HEK293 (cell line): ENCODE data around the gene NPHP1.

Source experiments
- ELK4 ChIP-seq: IDR thresholded peaks from 2 replicates; pipeline ENCODE4 v1.6.1; 2011; ENCODE audit warnings: mild to moderate bottlenecking, low read depth, low read length, borderline replicate concordance
- GFI1B ChIP-seq: fragments of 450-650 bp; formaldehyde crosslinking; IDR thresholded peaks from 2 replicates; pipeline ENCODE4 v1.5.1; 2016; ENCODE audit warnings: missing biosample characterization, missing genetic modification characterization
- GLIS1 ChIP-seq: fragments of 450-650 bp; formaldehyde crosslinking; IDR thresholded peaks from 2 replicates; pipeline ENCODE4 v1.5.1; 2016; ENCODE audit warnings: missing biosample characterization, missing genetic modification characterization
- IKZF3 ChIP-seq: fragments of 450-650 bp; IDR thresholded peaks from 2 replicates; pipeline ENCODE4 v1.5.0; 2018; ENCODE audit warnings: missing biosample characterization, mild to moderate bottlenecking, missing genetic modification characterization, moderate library complexity
- KLF1 ChIP-seq: fragments of 450-650 bp; formaldehyde crosslinking; IDR thresholded peaks from 2 replicates; pipeline ENCODE4 v1.5.1; 2016; ENCODE audit warnings: missing biosample characterization, missing genetic modification characterization
- MEIS1 ChIP-seq: sonication (generic); formaldehyde crosslinking; IDR thresholded peaks from 2 replicates; pipeline ENCODE4 v1.8.1; 2022; ENCODE audit warnings: missing genetic modification reagents, mild to moderate bottlenecking, borderline replicate concordance
- PRDM10 ChIP-seq: fragments of 450-650 bp; formaldehyde crosslinking; IDR thresholded peaks from 2 replicates; pipeline ENCODE4 v1.5.1; 2016; ENCODE audit warnings: missing biosample characterization, missing genetic modification characterization
- PRDM6 ChIP-seq: fragments of 450-650 bp; formaldehyde crosslinking; IDR thresholded peaks from 2 replicates; pipeline ENCODE4 v1.5.1; 2017; ENCODE audit warnings: missing biosample characterization, missing genetic modification characterization
- RBAK ChIP-seq: fragments of 450-650 bp; formaldehyde crosslinking; IDR thresholded peaks from 2 replicates; pipeline ENCODE4 v1.5.1; 2016; ENCODE audit warnings: missing biosample characterization, missing genetic modification characterization
- SCRT2 ChIP-seq: fragments of 450-650 bp; formaldehyde crosslinking; IDR thresholded peaks from 2 replicates; pipeline ENCODE4 v1.5.1; 2016; ENCODE audit warnings: missing biosample characterization, missing genetic modification characterization
- SETDB1 ChIP-seq: IDR thresholded peaks from one replicate; pipeline ENCODE4 v1.6.1; 2017; ENCODE audit warnings: mild to moderate bottlenecking, low read length, moderate library complexity, mixed read lengths; ENCODE audit not compliant: insufficient read length
- YY1 ChIP-seq: fragments of 450-650 bp; formaldehyde crosslinking; IDR thresholded peaks from 2 replicates; pipeline ENCODE4 v1.5.1; 2018; ENCODE audit warnings: missing biosample characterization, missing genetic modification characterization
- ZBTB6 ChIP-seq: fragments of 450-650 bp; formaldehyde crosslinking; IDR thresholded peaks from 2 replicates; pipeline ENCODE4 v1.5.1; 2017; ENCODE audit warnings: missing biosample characterization, missing genetic modification characterization
- ZBTB8A ChIP-seq: fragments of 450-650 bp; formaldehyde crosslinking; IDR thresholded peaks from 2 replicates; pipeline ENCODE4 v1.5.1; 2016; ENCODE audit warnings: missing biosample characterization, missing genetic modification characterization
- ZFP69B ChIP-seq: fragments of 450-650 bp; formaldehyde crosslinking; IDR thresholded peaks from 2 replicates; pipeline ENCODE4 v1.5.1; 2016; ENCODE audit warnings: missing biosample characterization, missing genetic modification characterization
- ZNF133 ChIP-seq: fragments of 450-650 bp; formaldehyde crosslinking; IDR thresholded peaks from 2 replicates; pipeline ENCODE4 v1.5.1; 2016; ENCODE audit warnings: missing biosample characterization, missing genetic modification characterization
- ZNF157 ChIP-seq: fragments of 450-650 bp; formaldehyde crosslinking; IDR thresholded peaks from 2 replicates; pipeline ENCODE4 v1.5.1; 2016; ENCODE audit warnings: missing biosample characterization, missing genetic modification characterization
- ZNF18 ChIP-seq: fragments of 450-650 bp; formaldehyde crosslinking; IDR thresholded peaks from 2 replicates; pipeline ENCODE4 v1.5.1; 2016; ENCODE audit warnings: missing biosample characterization, missing genetic modification characterization
- ZNF239 ChIP-seq: fragments of 450-650 bp; formaldehyde crosslinking; IDR thresholded peaks from 2 replicates; pipeline ENCODE4 v1.5.1; 2016; ENCODE audit warnings: missing biosample characterization, missing genetic modification characterization
- ZNF274 ChIP-seq, 2 experiments: fragments of 200-500 bp in 1 of 2; fragments of 450-650 bp in 1 of 2; sonication (Bioruptor generic) in 1 of 2; formaldehyde crosslinking in 1 of 2; IDR thresholded peaks; 2 replicates each; pipeline versions ENCODE4 v1.5.1 to v1.6.1; 2014 to 2016; ENCODE audit warnings: borderline replicate concordance in 1 of 2, inconsistent platforms in 1 of 2, low read length in 1 of 2, missing biosample characterization in 1 of 2, missing genetic modification characterization in 1 of 2
- ZNF280C ChIP-seq: fragments of 450-650 bp; formaldehyde crosslinking; IDR thresholded peaks from 2 replicates; pipeline ENCODE4 v1.5.1; 2016; ENCODE audit warnings: missing biosample characterization, missing genetic modification characterization
- ZNF404 ChIP-seq: fragments of 450-650 bp; formaldehyde crosslinking; IDR thresholded peaks from 2 replicates; pipeline ENCODE4 v1.5.1; 2017; ENCODE audit warnings: missing biosample characterization, missing genetic modification characterization
- ZNF416 ChIP-seq: fragments of 450-650 bp; formaldehyde crosslinking; IDR thresholded peaks from 2 replicates; pipeline ENCODE4 v1.5.1; 2016; ENCODE audit warnings: missing biosample characterization, missing genetic modification characterization
- ZNF433 ChIP-seq: fragments of 450-650 bp; formaldehyde crosslinking; IDR thresholded peaks from 2 replicates; pipeline ENCODE4 v1.5.1; 2016; ENCODE audit warnings: missing biosample characterization, missing genetic modification characterization, low read depth
- ZNF558 ChIP-seq: fragments of 450-650 bp; formaldehyde crosslinking; IDR thresholded peaks from 2 replicates; pipeline ENCODE4 v1.5.1; 2016; ENCODE audit warnings: missing biosample characterization, missing genetic modification characterization
- ZNF561 ChIP-seq: fragments of 450-650 bp; IDR thresholded peaks from 2 replicates; pipeline ENCODE4 v1.5.1; 2018; ENCODE audit warnings: missing biosample characterization, missing genetic modification characterization, borderline replicate concordance
- ZNF600 ChIP-seq: fragments of 450-650 bp; formaldehyde crosslinking; IDR thresholded peaks from 2 replicates; pipeline ENCODE4 v1.5.1; 2016; ENCODE audit warnings: missing biosample characterization, missing genetic modification characterization
- ZNF747 ChIP-seq: fragments of 450-650 bp; formaldehyde crosslinking; IDR thresholded peaks from 2 replicates; pipeline ENCODE4 v1.5.1; 2016; ENCODE audit warnings: missing biosample characterization, missing genetic modification characterization
- ZNF792 ChIP-seq: fragments of 450-650 bp; formaldehyde crosslinking; IDR thresholded peaks from 2 replicates; pipeline ENCODE4 v1.5.1; 2016; ENCODE audit warnings: missing biosample characterization, missing genetic modification characterization
- ZNF830 ChIP-seq: fragments of 450-650 bp; IDR thresholded peaks from 2 replicates; pipeline ENCODE4 v1.5.0; 2018; ENCODE audit warnings: missing biosample characterization, missing genetic modification characterization, low read depth, mild to moderate bottlenecking, moderate library complexity

Gene NPHP1

GRCh38 chr2:110101280-110101844 is 103.5 kb downstream of the NPHP1 start (continued):
- TF ChIP-seq SETDB1 = no peak
- no peak for TF ChIP-seq ZNF280C (tag by site-specific recombination)
- no peak for TF ChIP-seq ZNF830 (tag by site-specific recombination)
- peak; percentile 51 for TF ChIP-seq IKZF3 (tag by site-specific recombination)
- TF ChIP-seq ZNF600 = 0 out of 2 replicates have a peak, but pooled peaks have one; percentile 42
- no peak for TF ChIP-seq SCRT2 (tag by site-specific recombination)
- TF ChIP-seq RBAK = no peak
- peak; percentile 66; the same call in 1 of the 2 replicates for TF ChIP-seq GFI1B (tag by site-specific recombination)
- no peak for TF ChIP-seq YY1 (tag by site-specific recombination)
- peak; percentile 63 for TF ChIP-seq GLIS1 (tag by site-specific recombination)
- TF ChIP-seq ZNF239 (tag by site-specific recombination) = no peak
- TF ChIP-seq MEIS1 = no peak
- 0 out of 2 replicates have a peak, but pooled peaks have one; percentile 16 for TF ChIP-seq KLF1
- TF ChIP-seq ZNF18 = 0 out of 2 replicates have a peak, but pooled peaks have one; percentile 65
- no peak for TF ChIP-seq ZNF558
- TF ChIP-seq ZNF433 (tag by site-specific recombination) = no peak
- no peak for TF ChIP-seq ZNF792
- no peak for TF ChIP-seq ZNF561
- no peak for TF ChIP-seq ELK4
- TF ChIP-seq PRDM10 (tag by site-specific recombination) = peak; percentile 38; the same call in 1 of the 2 replicates
- no peak for TF ChIP-seq ZNF157 (tag by site-specific recombination)
- TF ChIP-seq ZBTB8A (tag by site-specific recombination) = peak; percentile 86
- no peak for TF ChIP-seq PRDM6 (tag by site-specific recombination)
- no peak for TF ChIP-seq ZNF133
- no peak for TF ChIP-seq ZBTB6 (tag by site-specific recombination)
- TF ChIP-seq ZNF416 (tag by site-specific recombination) = no peak
- TF ChIP-seq ZFP69B (tag by site-specific recombination) = no peak
- TF ChIP-seq ZNF274 (IDR thresholded peaks at IDR 0.05; ENCODE audit: low read length) = no peak
- no peak for TF ChIP-seq ZNF274 (tag by site-specific recombination; IDR thresholded peaks at IDR 0.05; ENCODE audit: borderline replicate concordance)
- TF ChIP-seq ZNF747 (tag by site-specific recombination) = no peak
- TF ChIP-seq ZNF404 = no peak
